Keratinocyte (primary cell): ENCODE measurements around the gene CXCL5. TPM values are rescaled to one million over a fixed set of nuclear protein-coding genes. Genes with fewer than 3 reads are reported as not detected.

Experiments used
- DNase-seq: peaks from one replicate; pipeline ENCODE4 v3.0.0-alpha.2; 2011; ENCODE audit warnings: low read depth, missing footprints, low spot score
- FAIRE-seq: peaks from 2 replicates; lab custom pipeline; 2011; peaks lifted over from hg19 to GRCh38; lab: Jason Lieb, UNC
- H2AFZ ChIP-seq: 2 replicates; pipeline ENCODE4 v1.6.0; 2012; ENCODE audit warnings: low read length, control low read depth, inconsistent platforms; ENCODE audit not compliant: control insufficient read depth
- H3K27ac ChIP-seq: 2 replicates; pipeline ENCODE4 v1.5.1; 2011; ENCODE audit warnings: low read length; ENCODE audit not compliant: control insufficient read depth, insufficient read depth
- H3K27me3 ChIP-seq: 3 replicates; pipeline ENCODE4 v1.6.0; 2011; ENCODE audit warnings: low read length; ENCODE audit not compliant: control insufficient read depth, insufficient read depth; ENCODE audit errors: extremely low read depth
- H3K36me3 ChIP-seq, 2 experiments: 2 replicates in 1 of 2; 3 replicates in 1 of 2; pipeline ENCODE4 v1.5.1; 2011; ENCODE audit warnings: low read length in 2 of 2, mild to moderate bottlenecking in 1 of 2; ENCODE audit not compliant: control insufficient read depth in 2 of 2, insufficient read depth in 2 of 2; ENCODE audit errors: extremely low read depth in 1 of 2
- H3K4me1 ChIP-seq: 3 replicates; pipeline ENCODE4 v1.5.1; 2011; ENCODE audit warnings: low read length; ENCODE audit not compliant: control insufficient read depth, insufficient read depth; ENCODE audit errors: extremely low read depth
- H3K4me2 ChIP-seq: 3 replicates; pipeline ENCODE4 v1.6.0; 2011; ENCODE audit warnings: low read depth, low read length; ENCODE audit not compliant: control insufficient read depth, insufficient read depth; ENCODE audit errors: extremely low read depth
- H3K4me3 ChIP-seq, 3 experiments: fragments of 200-600 bp in 1 of 3; sonication (generic) in 1 of 3; 2 replicates in 2 of 3; 3 replicates in 1 of 3; pipeline ENCODE4 v1.5.1; 2011 to 2016; ENCODE audit warnings: low read length in 3 of 3, mild to moderate bottlenecking in 3 of 3, control low read depth in 2 of 3, inconsistent platforms in 1 of 3, low read depth in 1 of 3, mixed read lengths in 1 of 3, mixed run types in 1 of 3, moderate library complexity in 1 of 3; ENCODE audit not compliant: control insufficient read depth in 2 of 3, insufficient read depth in 2 of 3; ENCODE audit errors: extremely low read depth in 1 of 3
- H3K79me2 ChIP-seq: 2 replicates; pipeline ENCODE4 v1.6.0; 2012; ENCODE audit warnings: low read length; ENCODE audit not compliant: control insufficient read depth, insufficient read depth
- H3K9ac ChIP-seq: 3 replicates; pipeline ENCODE4 v1.6.0; 2011; ENCODE audit warnings: low read length; ENCODE audit not compliant: control insufficient read depth, insufficient read depth; ENCODE audit errors: extremely low read depth
- H3K9me1 ChIP-seq: 3 replicates; pipeline ENCODE4 v1.6.0; 2011; ENCODE audit warnings: low read length; ENCODE audit not compliant: control insufficient read depth, insufficient read depth; ENCODE audit errors: extremely low read depth
- H3K9me3 ChIP-seq: 2 replicates; pipeline ENCODE4 v1.5.1; 2012; ENCODE audit warnings: low read depth, low read length; ENCODE audit not compliant: control insufficient read depth
- H4K20me1 ChIP-seq: 3 replicates; pipeline ENCODE4 v1.6.0; 2011; ENCODE audit warnings: low read length; ENCODE audit not compliant: control insufficient read depth, insufficient read depth; ENCODE audit errors: extremely low read depth
- CTCF ChIP-seq, 3 experiments: IDR thresholded peaks in 1 of 3; conservative IDR thresholded peaks in 1 of 3; optimal IDR thresholded peaks in 1 of 3; 2 replicates in 2 of 3; 3 replicates in 1 of 3; pipeline versions ENCODE3 to v1.5.1; 2011; ENCODE audit warnings: low read length in 3 of 3, mild to moderate bottlenecking in 3 of 3, moderate library complexity in 2 of 3, control low read depth in 1 of 3, inconsistent platforms in 1 of 3; ENCODE audit not compliant: insufficient read depth in 2 of 3; ENCODE audit errors: extremely low read depth in 1 of 3
- EZH2 ChIP-seq: IDR thresholded peaks from one replicate; pipeline ENCODE4 v1.6.1; 2012; ENCODE audit warnings: inconsistent platforms, mild to moderate bottlenecking, low read length, moderate library complexity
- dilution Hi-C: fragments of 300-500 bp; cut with MboI; formaldehyde crosslinking; loops from one replicate; pipeline ENCODE4 v1.7.0; 2020; ENCODE audit warnings: low sequenced_read_pairs; ENCODE audit not compliant: extremely low pct_ligation_motif_present
- polyA plus RNA-seq, 5 experiments: library from polyadenylated mRNA; depleted of rRNA in 3 of 5; stranded (reverse) in 3 of 5; stranded (forward) in 1 of 5; unstranded in 1 of 5; fragments of >200 nt; gene quantifications; 1 replicate in 1 of 5; 2 replicates in 3 of 5; 3 replicates in 1 of 5; pipeline versions ENCODE4 v1.2.1 to v1.2.3, GENCODE V29; 2011 to 2012; ENCODE audit warnings: missing spikeins in 2 of 5, low read depth in 1 of 5, low replicate concordance in 1 of 5

The CXCL5 gene
- polyA plus RNA-seq, 1 donor (not counting 4 experiments of a cell fraction or from before 2014, with no cell fraction given): 0.76 TPM

GRCh38 chr4:73979407-73979957 lies 19.0 kb downstream of the CXCL5 start:
- no peak for TF ChIP-seq EZH2
- no peak for TF ChIP-seq CTCF (optimal IDR thresholded peaks at IDR 0.05 in 1 of 3, IDR thresholded peaks at IDR 0.05 in 1 of 3, conservative IDR thresholded peaks at IDR 0.05 in 1 of 3; ENCODE audit: extremely low read depth in 1 of 3, insufficient read depth in 2 of 3, low read length in 3 of 3)
- Histone ChIP-seq H3K9ac (no peak overlapping the region), H3K9me1 (no peaks in the 10 kb centered on the region), H3K79me2 (no peaks in the 10 kb centered on the region), H3K4me2 (no peak overlapping the region), H4K20me1 (no peaks in the 10 kb centered on the region), H2AFZ (peak overlapping the region; percentile 79), H3K27ac (no peak overlapping the region), H3K9me3 (no peaks in the 10 kb centered on the region), H3K36me3 (no peaks in the 10 kb centered on the region), H3K4me3 (no peak overlapping the region), H3K27me3 (no peaks in the 10 kb centered on the region), H3K4me1 (peaks cover 7% of the 10 kb centered on the region)
- no peak for DNase-seq
- dilution Hi-C loops: no loop called here
- no peak for FAIRE-seq

GRCh38 chr4:73978886-73979285 lies 19.6 kb downstream of the CXCL5 start:
- no peaks in the 10 kb centered on the region for H3K79me2 ChIP-seq
- no peaks in the 10 kb centered on the region for H3K36me3 ChIP-seq
- no peaks in the 10 kb centered on the region for H3K9me3 ChIP-seq
- H3K4me1 ChIP-seq: peaks cover 7% of the 10 kb centered on the region
- H3K9me1 ChIP-seq: no peaks in the 10 kb centered on the region
- TF ChIP-seq EZH2 (no peak), CTCF (optimal IDR thresholded peaks at IDR 0.05 in 1 of 3, IDR thresholded peaks at IDR 0.05 in 1 of 3, conservative IDR thresholded peaks at IDR 0.05 in 1 of 3; ENCODE audit: extremely low read depth in 1 of 3, insufficient read depth in 2 of 3, low read length in 3 of 3) (no peak)
- DNase-seq (no peak), FAIRE-seq (no peak)
- H3K27ac ChIP-seq: no peak overlapping the region
- H3K27me3 ChIP-seq: no peaks in the 10 kb centered on the region
- H2AFZ ChIP-seq: peak overlapping the region; percentile 79
- peak overlapping the region; percentile 11 for H3K4me2 ChIP-seq
- H3K9ac ChIP-seq: no peak overlapping the region
- H3K4me3 ChIP-seq: no peak overlapping the region
- dilution Hi-C loops: no loop called here
- H4K20me1 ChIP-seq: no peaks in the 10 kb centered on the region
